HCT116 (cell line): Measurements from ENCODE around the gene PPP4R2. TPM values are rescaled to one million over a fixed set of nuclear protein-coding genes. Genes with fewer than 3 reads are reported as not detected.

Experiments used
- ATAC-seq: fragments of 200-7000 bp; cut with Tn5 transposase; 2 replicates; pipeline ENCODE4 v1.9.1; 2020; ENCODE audit warnings: mild to moderate bottlenecking, moderate library complexity
- BruUV-seq: library from RNA; stranded (reverse); fragments of 400-500 nt; replicated peaks from 2 replicates; lab custom pipeline; 2021; lab: Mats Ljungman, UMichigan
- CTCF ChIA-PET: fragments of 300-600 bp; sonication (Branson Sonifier 250); formaldehyde crosslinking; loops from one replicate; lab custom pipeline; 2021; ENCODE audit warnings: antibody characterized with exemption; lab: Charles Lee
- POLR2A ChIA-PET: fragments of 300-600, 350-600 bp; sonication (Branson Sonifier 250); formaldehyde crosslinking; loops from one replicate; lab custom pipeline; 2021; ENCODE audit warnings: antibody characterized with exemption; lab: Charles Lee
- RAD21 ChIA-PET, 2 experiments: fragments of 300-600 bp; sonication (Branson Sonifier 250); formaldehyde crosslinking; loops; one replicate each; lab custom pipeline; 2023; ENCODE audit warnings: low total read pairs in 2 of 2; ENCODE audit not compliant: uncharacterized antibody in 2 of 2, unreplicated experiment in 2 of 2, low non-redundant PET in 1 of 2; lab: Charles Lee
- DNase-seq: peaks from one replicate; pipeline ENCODE4 v3.0.0-alpha.2; 2010; ENCODE audit warnings: low read depth, low spot score
- H2AFZ ChIP-seq: fragments of 200-600 bp; shearing (Covaris generic), sonication (generic); 2 replicates; pipeline ENCODE4 v1.6.1; 2017; ENCODE audit warnings: low read depth, mixed run types, mixed read lengths, antibody characterized with exemption, low read length; ENCODE audit not compliant: poor library complexity, severe bottlenecking
- H3K27ac ChIP-seq: 2 replicates; pipeline ENCODE4 v1.5.1; 2012; ENCODE audit warnings: low read depth, low read length
- H3K27me3 ChIP-seq: fragments of 200-600 bp; sonication (generic); 2 replicates; pipeline ENCODE4 v1.6.1; 2016; ENCODE audit warnings: mixed run types, low read length, mixed read lengths; ENCODE audit not compliant: insufficient read depth
- H3K36me3 ChIP-seq, 2 experiments: fragments of 200-500 bp in 1 of 2; fragments of 200-600 bp in 1 of 2; sonication (Bioruptor generic) in 1 of 2; sonication (generic) in 1 of 2; 2 replicates each; pipeline versions ENCODE4 v1.5.1 to v1.6.1; 2014 to 2016; ENCODE audit warnings: low read length in 2 of 2, inconsistent platforms in 1 of 2, mixed read lengths in 1 of 2, mixed run types in 1 of 2; ENCODE audit not compliant: insufficient read depth in 2 of 2, control insufficient read depth in 1 of 2
- H3K4me1 ChIP-seq, 2 experiments: fragments of 200-600 bp in 1 of 2; sonication (generic) in 1 of 2; 2 replicates each; pipeline versions ENCODE4 v1.5.1 to v1.6.1; 2012 to 2017; ENCODE audit warnings: low read length in 2 of 2, inconsistent platforms in 1 of 2, mild to moderate bottlenecking in 1 of 2, mixed read lengths in 1 of 2, mixed run types in 1 of 2, moderate library complexity in 1 of 2; ENCODE audit not compliant: insufficient read depth in 2 of 2, control insufficient read depth in 1 of 2
- H3K4me2 ChIP-seq: fragments of 200-600 bp; sonication (generic); 2 replicates; pipeline ENCODE4 v1.6.1; 2017; ENCODE audit warnings: mixed run types, low read length, mixed read lengths
- H3K4me3 ChIP-seq, 2 experiments: fragments of 200-600 bp in 1 of 2; sonication (generic) in 1 of 2; replicated peaks in 1 of 2; 2 replicates each; pipeline ENCODE4 v1.5.1; 2011 to 2016; ENCODE audit warnings: low read length in 2 of 2, control low read depth in 1 of 2, low read depth in 1 of 2, mild to moderate bottlenecking in 1 of 2, mixed read lengths in 1 of 2, mixed run types in 1 of 2
- H3K79me2 ChIP-seq: fragments of 200-600 bp; sonication (generic); 2 replicates; pipeline ENCODE4 v1.6.1; 2017; ENCODE audit warnings: mild to moderate bottlenecking, mixed run types, low read length, moderate library complexity, mixed read lengths; ENCODE audit not compliant: insufficient read depth
- H3K9ac ChIP-seq: fragments of 200-600 bp; sonication (generic); 2 replicates; pipeline ENCODE4 v1.6.1; 2016; ENCODE audit warnings: low read length, mixed read lengths
- H3K9me2 ChIP-seq: fragments of 200-600 bp; sonication (generic), shearing (Covaris generic); 2 replicates; pipeline ENCODE4 v1.6.1; 2017; ENCODE audit warnings: mixed run types, mild to moderate bottlenecking, moderate library complexity; ENCODE audit not compliant: insufficient read depth
- H3K9me3 ChIP-seq, 2 experiments: fragments of 200-500 bp in 1 of 2; fragments of 200-600 bp in 1 of 2; sonication (Bioruptor generic) in 1 of 2; sonication (generic) in 1 of 2; 2 replicates each; pipeline ENCODE4 v1.6.1; 2014 to 2017; ENCODE audit warnings: low read length in 2 of 2, mixed read lengths in 2 of 2, inconsistent platforms in 1 of 2, low read depth in 1 of 2, mild to moderate bottlenecking in 1 of 2, mixed run types in 1 of 2, moderate library complexity in 1 of 2; ENCODE audit not compliant: control insufficient read depth in 1 of 2, insufficient read depth in 1 of 2
- H4K20me1 ChIP-seq: fragments of 200-600 bp; sonication (generic), shearing (Covaris generic); 2 replicates; pipeline ENCODE4 v1.6.1; 2017; ENCODE audit warnings: mixed run types, mild to moderate bottlenecking, moderate library complexity; ENCODE audit not compliant: insufficient read depth
- CBX3 ChIP-seq: IDR thresholded peaks from 2 replicates; pipeline ENCODE4 v1.6.1; 2012; ENCODE audit warnings: low read depth
- CEBPB ChIP-seq: IDR thresholded peaks from 2 replicates; pipeline ENCODE4 v1.6.1; 2012; ENCODE audit warnings: low read depth
- ELF1 ChIP-seq: IDR thresholded peaks from 2 replicates; pipeline ENCODE4 v1.6.1; 2012; ENCODE audit warnings: low read depth, borderline replicate concordance
- EZH2 ChIP-seq: fragments of 200-600 bp; sonication (generic); IDR thresholded peaks from 2 replicates; pipeline ENCODE4 v1.6.1; 2017; ENCODE audit warnings: antibody characterized with exemption, mixed run types
- FOSL1 ChIP-seq: IDR thresholded peaks from 2 replicates; pipeline ENCODE4 v1.6.1; 2012; ENCODE audit warnings: low read depth
- JUND ChIP-seq: IDR thresholded peaks from 2 replicates; pipeline ENCODE4 v1.6.1; 2012
- POLR2AphosphoS5 ChIP-seq: IDR thresholded peaks from 2 replicates; pipeline ENCODE4 v1.6.1; 2011; ENCODE audit warnings: mild to moderate bottlenecking, low read depth, low read length, moderate library complexity
- SIN3A ChIP-seq: IDR thresholded peaks from 2 replicates; pipeline ENCODE4 v1.6.1; 2012; ENCODE audit warnings: low read depth
- SRF ChIP-seq: IDR thresholded peaks from 2 replicates; pipeline ENCODE4 v1.6.1; 2012; ENCODE audit warnings: low read depth
- ZFX ChIP-seq: fragments of 450-650 bp; IDR thresholded peaks from 2 replicates; pipeline ENCODE4 v1.6.1; 2017
- ZNF274 ChIP-seq: fragments of 200-500 bp; sonication (Bioruptor generic); IDR thresholded peaks from 2 replicates; pipeline ENCODE4 v1.6.1; 2014; ENCODE audit warnings: mild to moderate bottlenecking, low read depth, low read length, inconsistent platforms
- intact Hi-C: fragments of 100-400 bp; cut with micrococcal nuclease; formaldehyde crosslinking; loops from 2 replicates; pipeline ENCODE4 v1.10.0; 2022
- total RNA-seq: library from RNA; stranded (reverse); gene quantifications from one replicate; pipeline ENCODE4 v1.2.1, GENCODE V29; 2021; ENCODE audit not compliant: unreplicated experiment
- TF ChIP-seq, protein P1 (sequence below): IDR thresholded peaks from 2 replicates; pipeline ENCODE4 v1.6.1; 2012
- TF ChIP-seq, protein P2 (sequence below): IDR thresholded peaks from 2 replicates; pipeline ENCODE4 v1.6.1; 2011; ENCODE audit warnings: mild to moderate bottlenecking, low read length, moderate library complexity; ENCODE audit not compliant: insufficient replicate concordance; ENCODE audit errors: extremely low read depth
- TF ChIP-seq, protein P3 (sequence below), 3 experiments: fragments of 200-600 bp in 1 of 3; sonication (generic) in 1 of 3; IDR thresholded peaks in 2 of 3; conservative IDR thresholded peaks in 1 of 3; 2 replicates each; pipeline ENCODE4 v1.5.1; 2012 to 2017; ENCODE audit warnings: low read depth in 2 of 3, low read length in 2 of 3, antibody characterized with exemption in 1 of 3, borderline replicate concordance in 1 of 3, control low read depth in 1 of 3, mild to moderate bottlenecking in 1 of 3, mixed read lengths in 1 of 3, mixed run types in 1 of 3, moderate library complexity in 1 of 3; ENCODE audit not compliant: insufficient read depth in 1 of 3

PPP4R2 gene
- total RNA-seq, 1 experiment from 2014 or later: 72.5 TPM

DNA sequence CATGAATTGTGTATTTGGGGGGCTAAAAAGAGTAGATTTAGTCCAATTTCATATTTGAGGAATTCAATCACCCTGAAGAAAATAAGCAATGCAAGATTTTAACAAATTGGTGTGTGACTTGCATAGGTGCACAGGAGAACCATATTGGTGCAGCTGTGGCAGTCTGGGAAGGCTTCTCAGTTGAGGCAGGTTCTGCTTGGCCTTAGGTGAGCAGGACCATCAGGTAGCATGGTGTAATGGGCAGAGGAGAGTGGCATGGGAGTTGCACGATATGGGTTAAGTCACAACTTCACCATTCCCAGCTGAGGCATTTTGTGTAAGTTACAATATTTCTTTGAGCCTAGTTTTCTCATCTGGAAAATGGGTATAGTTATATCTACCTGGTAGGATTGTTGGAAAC is 75.3 kb downstream of the PPP4R2 start:
- Histone ChIP-seq H3K4me3 (no peak overlapping the region), H3K9me2 (no peaks in the 10 kb centered on the region), H3K36me3 (peaks cover 0 to 6% of the 10 kb centered on the region in 2 experiments; a peak in 1 of 4 replicates), H3K4me2 (no peak overlapping the region), H2AFZ (no peak overlapping the region), H4K20me1 (no peaks in the 10 kb centered on the region), H3K4me1 (no peaks in the 10 kb centered on the region), H3K79me2 (no peaks in the 10 kb centered on the region), H3K27me3 (no peaks in the 10 kb centered on the region), H3K27ac (no peak overlapping the region), H3K9ac (no peak overlapping the region), H3K9me3 (no peaks in the 10 kb centered on the region)
- no peak for TF ChIP-seq POLR2AphosphoS5
- TF ChIP-seq, protein P1, sequence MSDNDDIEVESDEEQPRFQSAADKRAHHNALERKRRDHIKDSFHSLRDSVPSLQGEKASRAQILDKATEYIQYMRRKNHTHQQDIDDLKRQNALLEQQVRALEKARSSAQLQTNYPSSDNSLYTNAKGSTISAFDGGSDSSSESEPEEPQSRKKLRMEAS: no peak
- TF ChIP-seq CBX3: no peak
- no peak for TF ChIP-seq JUND
- no peak for TF ChIP-seq SIN3A
- TF ChIP-seq CEBPB: no peak
- TF ChIP-seq ZNF274: no peak
- TF ChIP-seq EZH2: no peak
- TF ChIP-seq ZFX: no peak
- no peak for TF ChIP-seq ELF1
- TF ChIP-seq, protein P2, sequence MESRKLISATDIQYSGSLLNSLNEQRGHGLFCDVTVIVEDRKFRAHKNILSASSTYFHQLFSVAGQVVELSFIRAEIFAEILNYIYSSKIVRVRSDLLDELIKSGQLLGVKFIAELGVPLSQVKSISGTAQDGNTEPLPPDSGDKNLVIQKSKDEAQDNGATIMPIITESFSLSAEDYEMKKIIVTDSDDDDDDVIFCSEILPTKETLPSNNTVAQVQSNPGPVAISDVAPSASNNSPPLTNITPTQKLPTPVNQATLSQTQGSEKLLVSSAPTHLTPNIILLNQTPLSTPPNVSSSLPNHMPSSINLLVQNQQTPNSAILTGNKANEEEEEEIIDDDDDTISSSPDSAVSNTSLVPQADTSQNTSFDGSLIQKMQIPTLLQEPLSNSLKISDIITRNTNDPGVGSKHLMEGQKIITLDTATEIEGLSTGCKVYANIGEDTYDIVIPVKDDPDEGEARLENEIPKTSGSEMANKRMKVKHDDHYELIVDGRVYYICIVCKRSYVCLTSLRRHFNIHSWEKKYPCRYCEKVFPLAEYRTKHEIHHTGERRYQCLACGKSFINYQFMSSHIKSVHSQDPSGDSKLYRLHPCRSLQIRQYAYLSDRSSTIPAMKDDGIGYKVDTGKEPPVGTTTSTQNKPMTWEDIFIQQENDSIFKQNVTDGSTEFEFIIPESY: no peak
- no peak for TF ChIP-seq SRF
- TF ChIP-seq, protein P3, sequence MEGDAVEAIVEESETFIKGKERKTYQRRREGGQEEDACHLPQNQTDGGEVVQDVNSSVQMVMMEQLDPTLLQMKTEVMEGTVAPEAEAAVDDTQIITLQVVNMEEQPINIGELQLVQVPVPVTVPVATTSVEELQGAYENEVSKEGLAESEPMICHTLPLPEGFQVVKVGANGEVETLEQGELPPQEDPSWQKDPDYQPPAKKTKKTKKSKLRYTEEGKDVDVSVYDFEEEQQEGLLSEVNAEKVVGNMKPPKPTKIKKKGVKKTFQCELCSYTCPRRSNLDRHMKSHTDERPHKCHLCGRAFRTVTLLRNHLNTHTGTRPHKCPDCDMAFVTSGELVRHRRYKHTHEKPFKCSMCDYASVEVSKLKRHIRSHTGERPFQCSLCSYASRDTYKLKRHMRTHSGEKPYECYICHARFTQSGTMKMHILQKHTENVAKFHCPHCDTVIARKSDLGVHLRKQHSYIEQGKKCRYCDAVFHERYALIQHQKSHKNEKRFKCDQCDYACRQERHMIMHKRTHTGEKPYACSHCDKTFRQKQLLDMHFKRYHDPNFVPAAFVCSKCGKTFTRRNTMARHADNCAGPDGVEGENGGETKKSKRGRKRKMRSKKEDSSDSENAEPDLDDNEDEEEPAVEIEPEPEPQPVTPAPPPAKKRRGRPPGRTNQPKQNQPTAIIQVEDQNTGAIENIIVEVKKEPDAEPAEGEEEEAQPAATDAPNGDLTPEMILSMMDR (IDR thresholded peaks at IDR 0.05 in 2 of 3, conservative IDR thresholded peaks at IDR 0.05 in 1 of 3; ENCODE audit: borderline replicate concordance in 1 of 3, insufficient read depth in 1 of 3, low read depth in 2 of 3, low read length in 2 of 3): no peak
- no peak for TF ChIP-seq FOSL1
- intact Hi-C loops: no loop called here
- RAD21 ChIA-PET: interaction anchor here in 1 of 2 experiments (0.6 kb wide), 1 partner anchor 197 kb away, joined by 4 read pairs; no protein-coding TSS in a partner anchor
- no TSS peak for BruUV-seq
- CTCF ChIA-PET: no interaction called here
- POLR2A ChIA-PET: no interaction called here
- no peak for DNase-seq
- no peak for ATAC-seq
